A549 (cell line): Measurements from ENCODE around the gene PLPP3. TPM values are rescaled to one million over a fixed set of nuclear protein-coding genes. Genes with fewer than 3 reads are reported as not detected.

Experiments used
- ATAC-seq, 2 experiments: fragments of 200-7000 bp in 1 of 2; fragments of >200 bp in 1 of 2; cut with Nextera tagmentation in 1 of 2; cut with Tn5 transposase in 1 of 2; 3 replicates each; pipeline versions ENCODE4 v1.8.0 to v1.9.1; 2018 to 2020; ENCODE audit warnings: mild to moderate bottlenecking in 1 of 2, moderate library complexity in 1 of 2
- CTCF ChIA-PET: fragments of 300-600 bp; sonication (Branson Sonifier 250); formaldehyde crosslinking; extraction: SDS; loops from one replicate; lab custom pipeline; 2021; ENCODE audit warnings: antibody characterized with exemption, inconsistent platforms; lab: Yijun Ruan, JAX
- POLR2A ChIA-PET: fragments of 350-600 bp; formaldehyde crosslinking; extraction: SDS; loops from one replicate; lab custom pipeline; 2021; ENCODE audit warnings: antibody characterized with exemption, inconsistent platforms; lab: Yijun Ruan, JAX
- DNase-seq, 2 experiments: peaks; one replicate each; pipeline versions ENCODE4 v3.0.0 to v3.0.0-alpha.2; 2011 to 2016; ENCODE audit warnings: low read depth in 1 of 2, low spot score in 1 of 2
- FAIRE-seq: peaks from 2 replicates; lab custom pipeline; 2011; peaks lifted over from hg19 to GRCh38; lab: Jason Lieb, UNC
- H3K27ac ChIP-seq, 2 experiments: fragments of >200 bp; sonication (Bioruptor Twin); formaldehyde crosslinking; 3 replicates each; pipeline ENCODE4 v1.5.1; 2016 to 2017
- H3K4me1 ChIP-seq: fragments of >200 bp; sonication (Bioruptor Twin); formaldehyde crosslinking; 3 replicates; pipeline ENCODE4 v1.6.1; 2016
- H3K4me2 ChIP-seq: fragments of >200 bp; sonication (Bioruptor Twin); formaldehyde crosslinking; 3 replicates; pipeline ENCODE4 v1.6.1; 2016
- H3K4me3 ChIP-seq: fragments of >200 bp; sonication (Bioruptor Twin); formaldehyde crosslinking; 3 replicates; pipeline ENCODE4 v1.5.1; 2016
- H3K9me3 ChIP-seq: fragments of >200 bp; sonication (Bioruptor Twin); formaldehyde crosslinking; 3 replicates; pipeline ENCODE4 v1.6.1; 2016
- CBX2 ChIP-seq: fragments of 200-600 bp; sonication (generic); IDR thresholded peaks from 2 replicates; pipeline ENCODE4 v1.6.1; 2016; ENCODE audit warnings: low read depth, mild to moderate bottlenecking, borderline replicate concordance
- CHD2 ChIP-seq: fragments of 150-350 bp; IDR thresholded peaks from 2 replicates; pipeline ENCODE4 v1.6.1; 2014; ENCODE audit warnings: low read length; ENCODE audit not compliant: partially characterized antibody
- CTCF ChIP-seq: fragments of >200 bp; sonication (Bioruptor Twin); formaldehyde crosslinking; IDR thresholded peaks from 3 replicates; pipeline ENCODE4 v1.5.1; 2016
- EHMT2 ChIP-seq: fragments of 200-600 bp; sonication (generic); IDR thresholded peaks from 2 replicates; pipeline ENCODE4 v1.6.1; 2016; ENCODE audit warnings: antibody characterized with exemption, low read depth, mild to moderate bottlenecking, moderate library complexity
- JUN ChIP-seq, 2 experiments: fragments of >200 bp; sonication (Bioruptor Twin); formaldehyde crosslinking; IDR thresholded peaks; 2 replicates in 1 of 2; 3 replicates in 1 of 2; pipeline ENCODE4 v1.6.1; 2016 to 2017
- NFE2L2 ChIP-seq: fragments of 150-350 bp; conservative IDR thresholded peaks from 2 replicates; pipeline ENCODE4 v1.6.1; 2014; ENCODE audit warnings: low read length
- NR3C1 ChIP-seq: fragments of >200 bp; sonication (Bioruptor Twin); formaldehyde crosslinking; IDR thresholded peaks from 3 replicates; pipeline ENCODE4 v1.6.1; 2017
- PBX3 ChIP-seq: IDR thresholded peaks from 2 replicates; pipeline ENCODE4 v1.6.1; 2012
- RAD21 ChIP-seq, 2 experiments: fragments of >200 bp in 1 of 2; sonication (Bioruptor Twin) in 1 of 2; formaldehyde crosslinking in 1 of 2; IDR thresholded peaks in 1 of 2; conservative IDR thresholded peaks in 1 of 2; 2 replicates in 1 of 2; 3 replicates in 1 of 2; pipeline ENCODE4 v1.6.1; 2012 to 2018; ENCODE audit warnings: inconsistent platforms in 1 of 2
- SMC3 ChIP-seq: fragments of >200 bp; sonication (Bioruptor Twin); formaldehyde crosslinking; IDR thresholded peaks from 3 replicates; pipeline ENCODE4 v1.6.1; 2018; ENCODE audit warnings: inconsistent platforms
- USF2 ChIP-seq: fragments of 450-650 bp; IDR thresholded peaks from 2 replicates; pipeline ENCODE4 v1.6.1; 2014; ENCODE audit warnings: antibody characterized with exemption
- WGBS: methylation state at CpG from one replicate; pipeline ENCODE4 v1.1.6; 2017; ENCODE audit errors: missing lambda C conversion rate; 5-methylcytosine and 5-hydroxymethylcytosine counted together
- polyA plus RNA-seq, 4 experiments: library from polyadenylated mRNA; depleted of rRNA in 3 of 4; stranded (reverse); fragments of >200 nt; fragmentation: RNase III in 1 of 4; extraction: RNeasy Plus Mini Kit Qiagen cat#74134 plus additional on column Dnase treatment in 1 of 4; gene quantifications; 2 replicates in 3 of 4; 3 replicates in 1 of 4; pipeline ENCODE4 v1.2.3, GENCODE V29; 2011 to 2017

PLPP3 gene
- polyA plus RNA-seq, 2 of the 4 experiments (the other 2 are of a cell fraction), result 23.6 to 25.6 TPM

- WGBS, result 16% methylated on average over 5 of the region's 5 CpGs
- FAIRE-seq (no peak), ATAC-seq (peak; percentile 59 to 71; a peak in 4 of 6 replicates), DNase-seq (peak; percentile 28 to 60)
- no peak overlapping the region for H3K4me3 ChIP-seq
- no peak for TF ChIP-seq NR3C1
- peak; percentile 84 to 87 for TF ChIP-seq RAD21 (conservative IDR thresholded peaks at IDR 0.05 in 1 of 2, IDR thresholded peaks at IDR 0.05 in 1 of 2)
- TF ChIP-seq CHD2, result peak; percentile 51
- peak; percentile 75 for TF ChIP-seq CTCF
- no peak for TF ChIP-seq PBX3
- TF ChIP-seq SMC3, result peak; percentile 88
- TF ChIP-seq USF2, result no peak
- H3K4me1 ChIP-seq, result peaks cover 10% of the 10 kb centered on the region
- H3K9me3 ChIP-seq, result no peaks in the 10 kb centered on the region; the same call in 2 of the 3 replicates
- ChIA-PET CTCF (interaction anchor here (0.5 to 4.7 kb wide), 27 partner anchors 9 to 1512 kb away, joined by 3 to 54 read pairs (median 4); no protein-coding TSS in a partner anchor), POLR2A (interaction anchor here (0.7 kb wide), 1 partner anchor 1303 kb away, joined by 4 read pairs; no protein-coding TSS in a partner anchor)
- H3K4me2 ChIP-seq, result no peak overlapping the region
- H3K27ac ChIP-seq, result peak overlapping the region; percentile 49 to 55; a peak in 5 of 6 replicates
Observed at GRCh38 chr1:56584910-56585528, 5.7 kb upstream of the PLPP3 start.

GRCh38 chr1:56583957-56584468 is 4.7 kb upstream of the PLPP3 start:
- H3K4me1 ChIP-seq, result peaks cover 14% of the 10 kb centered on the region
- WGBS, result 62% methylated on average over 2 of the region's 2 CpGs
- no peaks in the 10 kb centered on the region; the same call in 2 of the 3 replicates for H3K9me3 ChIP-seq
- DNase-seq, result no peak
- H3K27ac ChIP-seq, result peak overlapping the region; percentile 49 to 55; a peak in 5 of 6 replicates
- ATAC-seq, result no peak
- ChIA-PET CTCF (interaction anchor here (1.0 to 4.7 kb wide), 16 partner anchors 8 to 1511 kb away, joined by 3 to 54 read pairs (median 4); no protein-coding TSS in a partner anchor), POLR2A (no interaction called here)
- no peak for FAIRE-seq
- H3K4me3 ChIP-seq, result no peak overlapping the region
- H3K4me2 ChIP-seq, result no peak overlapping the region
- TF ChIP-seq JUN (IDR thresholded peaks at IDR 0.05), result no peak

- H3K4me2 ChIP-seq, result no peak overlapping the region
- ChIA-PET CTCF (interaction anchor here (0.7 to 2.9 kb wide), 8 partner anchors 128 to 1303 kb away, joined by 3 to 12 read pairs (median 3); no protein-coding TSS in a partner anchor), POLR2A (no interaction called here)
- FAIRE-seq (no peak), DNase-seq (no peak), ATAC-seq (no peak)
- 94% methylated on average over 10 of the region's 10 CpGs for WGBS
- TF ChIP-seq CTCF (no peak), EHMT2 (no peak), CBX2 (no peak), NFE2L2 (no peak), RAD21 (conservative IDR thresholded peaks at IDR 0.05 in 1 of 2, IDR thresholded peaks at IDR 0.05 in 1 of 2) (no peak)
- no peaks in the 10 kb centered on the region for H3K9me3 ChIP-seq
- H3K27ac ChIP-seq, result peak overlapping the region in 1 of 2 experiments; percentile 96; a peak in 3 of 6 replicates
- no peak overlapping the region for H3K4me3 ChIP-seq
- H3K4me1 ChIP-seq, result peaks cover 30% of the 10 kb centered on the region
Observed at GRCh38 chr1:56580771-56581170, 1.4 kb upstream of the PLPP3 start.
